ENCODE data around the gene SLC6A3.

SLC6A3 gene

GRCh38 chr5:1349246-1349645 lies 96.0 kb downstream of the SLC6A3 start:
- Histone ChIP-seq H4K8ac (ENCODE audit: low read depth, low read length) (no peak overlapping the region), H2BK12ac (ENCODE audit: low read length) (no peak overlapping the region), H2AFZ (ENCODE audit: insufficient read depth, low read length, poor library complexity) (no peak overlapping the region), H3K4me2 (ENCODE audit: low read length) (no peak overlapping the region), H3K4me1 (ENCODE audit: control insufficient read depth in 1 of 2, insufficient read depth in 2 of 2, low read length in 2 of 2) (peaks cover 6 to 8% of the 10 kb centered on the region in 2 experiments), H3K79me2 (ENCODE audit: control insufficient read depth, insufficient read depth, low read length, poor library complexity) (peaks cover 5% of the 10 kb centered on the region), H3K4me3 (ENCODE audit: low read depth, low read length) (no peak overlapping the region), H2AK5ac (ENCODE audit: low read length) (no peak overlapping the region), H4K12ac (ENCODE audit: low read depth, low read length) (no peak overlapping the region), H3K18ac (ENCODE audit: low read length) (no peak overlapping the region), H3K23ac (ENCODE audit: low read length) (no peak overlapping the region), H3K9ac (ENCODE audit: low read length) (no peak overlapping the region), H4K91ac (ENCODE audit: low read depth, low read length) (no peak overlapping the region), H2BK5ac (ENCODE audit: low read depth, low read length, poor library complexity) (no peak overlapping the region), H2BK120ac (ENCODE audit: insufficient read depth, low read length, poor library complexity) (no peak overlapping the region), H3K27ac (ENCODE audit: low read depth, low read length) (no peak overlapping the region), H3K27me3 (ENCODE audit: insufficient read depth, low read length) (no peaks in the 10 kb centered on the region), H3K9me3 (ENCODE audit: insufficient read depth, low read depth, low read length) (peaks cover 2% of the 10 kb centered on the region), H3K79me1 (ENCODE audit: low read length) (peaks cover 4% of the 10 kb centered on the region), H3K14ac (ENCODE audit: low read length) (no peak overlapping the region), H3K36me3 (ENCODE audit: control insufficient read depth in 1 of 2, insufficient read depth in 2 of 2, low read length in 2 of 2) (no peaks in the 10 kb centered on the region), H3K4ac (ENCODE audit: low read depth, low read length) (no peak overlapping the region)
- no peak for DNase-seq
- no CpG with 5 or more reads among the region's 12 CpGs for WGBS (ENCODE audit: extremely low coverage, insufficient coverage, insufficient read length)

GRCh38 chr5:1348986-1349245 lies 96.3 kb downstream of the SLC6A3 start:
- H3K4me3 ChIP-seq (ENCODE audit: low read depth, low read length), result no peak overlapping the region
- H4K91ac ChIP-seq (ENCODE audit: low read depth, low read length), result no peak overlapping the region
- peaks cover 5% of the 10 kb centered on the region for H3K79me1 ChIP-seq (ENCODE audit: low read length)
- H3K27ac ChIP-seq (ENCODE audit: low read depth, low read length), result no peak overlapping the region
- H3K23ac ChIP-seq (ENCODE audit: low read length), result no peak overlapping the region
- H4K12ac ChIP-seq (ENCODE audit: low read depth, low read length), result no peak overlapping the region
- H2AK5ac ChIP-seq (ENCODE audit: low read length), result no peak overlapping the region
- H3K36me3 ChIP-seq (ENCODE audit: control insufficient read depth in 1 of 2, insufficient read depth in 2 of 2, low read length in 2 of 2), result no peaks in the 10 kb centered on the region
- no peaks in the 10 kb centered on the region for H3K27me3 ChIP-seq (ENCODE audit: insufficient read depth, low read length)
- H3K79me2 ChIP-seq (ENCODE audit: control insufficient read depth, insufficient read depth, low read length, poor library complexity), result peaks cover 6% of the 10 kb centered on the region
- DNase-seq, result no peak
- no peak overlapping the region for H4K8ac ChIP-seq (ENCODE audit: low read depth, low read length)
- peaks cover 2% of the 10 kb centered on the region for H3K9me3 ChIP-seq (ENCODE audit: insufficient read depth, low read depth, low read length)
- no peak overlapping the region for H3K4ac ChIP-seq (ENCODE audit: low read depth, low read length)
- WGBS (ENCODE audit: extremely low coverage, insufficient coverage, insufficient read length), result no CpG with 5 or more reads among the region's 1 CpG
- H3K18ac ChIP-seq (ENCODE audit: low read length), result no peak overlapping the region
- H2AFZ ChIP-seq (ENCODE audit: insufficient read depth, low read length, poor library complexity), result no peak overlapping the region
- no peak overlapping the region for H2BK120ac ChIP-seq (ENCODE audit: insufficient read depth, low read length, poor library complexity)
- H3K4me1 ChIP-seq (ENCODE audit: control insufficient read depth in 1 of 2, insufficient read depth in 2 of 2, low read length in 2 of 2), result peaks cover 7 to 9% of the 10 kb centered on the region in 2 experiments
- H3K14ac ChIP-seq (ENCODE audit: low read length), result no peak overlapping the region
- no peak overlapping the region for H2BK5ac ChIP-seq (ENCODE audit: low read depth, low read length, poor library complexity)
- H2BK12ac ChIP-seq (ENCODE audit: low read length), result no peak overlapping the region
- no peak overlapping the region for H3K9ac ChIP-seq (ENCODE audit: low read length)
- no peak overlapping the region for H3K4me2 ChIP-seq (ENCODE audit: low read length)

- Histone ChIP-seq H3K4ac (ENCODE audit: low read depth, low read length) (no peak overlapping the region), H3K27me3 (ENCODE audit: insufficient read depth, low read length) (no peaks in the 10 kb centered on the region), H2BK12ac (ENCODE audit: low read length) (no peak overlapping the region), H3K18ac (ENCODE audit: low read length) (no peak overlapping the region), H3K36me3 (ENCODE audit: control insufficient read depth in 1 of 2, insufficient read depth in 2 of 2, low read length in 2 of 2) (peaks cover 6 to 7% of the 10 kb centered on the region in 2 experiments), H4K91ac (ENCODE audit: low read depth, low read length) (no peak overlapping the region), H3K4me3 (ENCODE audit: low read depth, low read length) (no peak overlapping the region), H3K4me2 (ENCODE audit: low read length) (no peak overlapping the region), H2AK5ac (ENCODE audit: low read length) (no peak overlapping the region), H3K14ac (ENCODE audit: low read length) (no peak overlapping the region), H3K23ac (ENCODE audit: low read length) (no peak overlapping the region), H4K8ac (ENCODE audit: low read depth, low read length) (no peak overlapping the region), H2AFZ (ENCODE audit: insufficient read depth, low read length, poor library complexity) (no peak overlapping the region), H4K12ac (ENCODE audit: low read depth, low read length) (no peak overlapping the region), H2BK5ac (ENCODE audit: low read depth, low read length, poor library complexity) (no peak overlapping the region), H3K27ac (ENCODE audit: low read depth, low read length) (no peak overlapping the region), H3K9ac (ENCODE audit: low read length) (no peak overlapping the region), H3K4me1 (ENCODE audit: control insufficient read depth in 1 of 2, insufficient read depth in 2 of 2, low read length in 2 of 2) (peaks cover 8 to 9% of the 10 kb centered on the region in 2 experiments), H3K9me3 (ENCODE audit: insufficient read depth, low read depth, low read length) (peaks cover 2% of the 10 kb centered on the region), H2BK120ac (ENCODE audit: insufficient read depth, low read length, poor library complexity) (no peak overlapping the region), H3K79me2 (ENCODE audit: control insufficient read depth, insufficient read depth, low read length, poor library complexity) (peaks cover 6% of the 10 kb centered on the region), H3K79me1 (ENCODE audit: low read length) (peaks cover 5% of the 10 kb centered on the region)
- DNase-seq, result no peak
- WGBS (ENCODE audit: extremely low coverage, insufficient coverage, insufficient read length), result no CpG with 5 or more reads among the region's 10 CpGs
Measured at GRCh38 chr5:1347571-1347970, 97.7 kb downstream of the SLC6A3 start.

GRCh38 chr5:1346627-1347440 lies 98.4 kb downstream of the SLC6A3 start:
- Histone ChIP-seq H3K18ac (ENCODE audit: low read length) (no peak overlapping the region), H3K23ac (ENCODE audit: low read length) (no peak overlapping the region), H3K4ac (ENCODE audit: low read depth, low read length) (no peak overlapping the region), H3K79me2 (ENCODE audit: control insufficient read depth, insufficient read depth, low read length, poor library complexity) (peaks cover 6% of the 10 kb centered on the region), H3K27me3 (ENCODE audit: insufficient read depth, low read length) (no peaks in the 10 kb centered on the region), H3K14ac (ENCODE audit: low read length) (no peak overlapping the region), H3K9ac (ENCODE audit: low read length) (no peak overlapping the region), H3K9me3 (ENCODE audit: insufficient read depth, low read depth, low read length) (no peaks in the 10 kb centered on the region), H3K79me1 (ENCODE audit: low read length) (peaks cover 5% of the 10 kb centered on the region), H3K4me3 (ENCODE audit: low read depth, low read length) (peak overlapping the region; percentile 17), H4K91ac (ENCODE audit: low read depth, low read length) (no peak overlapping the region), H4K8ac (ENCODE audit: low read depth, low read length) (no peak overlapping the region), H3K4me2 (ENCODE audit: low read length) (no peak overlapping the region), H3K36me3 (ENCODE audit: control insufficient read depth in 1 of 2, insufficient read depth in 2 of 2, low read length in 2 of 2) (peaks cover 14% of the 10 kb centered on the region in 2 experiments), H2BK12ac (ENCODE audit: low read length) (no peak overlapping the region), H2AK5ac (ENCODE audit: low read length) (no peak overlapping the region), H3K27ac (ENCODE audit: low read depth, low read length) (no peak overlapping the region), H4K12ac (ENCODE audit: low read depth, low read length) (no peak overlapping the region), H2BK5ac (ENCODE audit: low read depth, low read length, poor library complexity) (no peak overlapping the region), H3K4me1 (ENCODE audit: control insufficient read depth in 1 of 2, insufficient read depth in 2 of 2, low read length in 2 of 2) (peaks cover 8 to 9% of the 10 kb centered on the region in 2 experiments), H2BK120ac (ENCODE audit: insufficient read depth, low read length, poor library complexity) (no peak overlapping the region), H2AFZ (ENCODE audit: insufficient read depth, low read length, poor library complexity) (no peak overlapping the region)
- no peak for DNase-seq
- WGBS (ENCODE audit: extremely low coverage, insufficient coverage, insufficient read length), result no CpG with 5 or more reads among the region's 21 CpGs
